ENCODE data around the gene EWSR1.

EWSR1 gene

GRCh38 chr22:29320546-29320945 is 52.5 kb downstream of the EWSR1 start:
- no peak for DNase-seq

GRCh38 chr22:29323641-29324040 is 55.6 kb downstream of the EWSR1 start:
- DNase-seq, result no peak

GRCh38 chr22:29325356-29325755 is 57.3 kb downstream of the EWSR1 start:
- DNase-seq, result no peak

GRCh38 chr22:29325785-29326315 is 57.8 kb downstream of the EWSR1 start:
- no peak for DNase-seq

- DNase-seq, result no peak
These were observed 58.4 kb downstream of the EWSR1 start for GRCh38 chr22:29326481-29326880.

- DNase-seq, result no peak
These were observed 59.2 kb downstream of the EWSR1 start for GRCh38 chr22:29327089-29327764.

GRCh38 chr22:29328055-29328454 is 60.0 kb downstream of the EWSR1 start:
- no peak for DNase-seq

GRCh38 chr22:29328566-29329500 is 60.8 kb downstream of the EWSR1 start:
- peak in 1 of 2 experiments; percentile 58 for DNase-seq

GRCh38 chr22:29329581-29329980 is 61.5 kb downstream of the EWSR1 start:
- no peak for DNase-seq

- DNase-seq, result no peak
These were observed 62.2 kb downstream of the EWSR1 start for GRCh38 chr22:29330291-29330690.

- DNase-seq, result no peak
These were observed 62.7 kb downstream of the EWSR1 start for GRCh38 chr22:29330753-29331152.

GRCh38 chr22:29331213-29331612 is 63.1 kb downstream of the EWSR1 start:
- DNase-seq, result no peak

- DNase-seq, result no peak
These were observed 63.7 kb downstream of the EWSR1 start for GRCh38 chr22:29331658-29332300.

- DNase-seq, result no peak
These were observed 64.9 kb downstream of the EWSR1 start for GRCh38 chr22:29332886-29333496.

- DNase-seq, result no peak
These were observed 66.1 kb downstream of the EWSR1 start for GRCh38 chr22:29334148-29334547.

GRCh38 chr22:29334696-29335344 is 66.8 kb downstream of the EWSR1 start:
- DNase-seq, result peak; percentile 30 to 64

- DNase-seq, result no peak
These were observed 67.6 kb downstream of the EWSR1 start for GRCh38 chr22:29335656-29336055.

GRCh38 chr22:29336751-29337490 is 68.9 kb downstream of the EWSR1 start:
- no peak for DNase-seq

- DNase-seq, result no peak
These were observed 69.7 kb downstream of the EWSR1 start for GRCh38 chr22:29337631-29338284.

- DNase-seq, result no peak
These were observed 70.3 kb downstream of the EWSR1 start for GRCh38 chr22:29338398-29338797.
